NCI-H460 (cell line): ENCODE measurements around the gene IL1RAPL1. TPM values are rescaled to one million over a fixed set of nuclear protein-coding genes. Genes with fewer than 3 reads are reported as not detected.

Experiments
- DNase-seq: peaks from one replicate; pipeline ENCODE4 v3.0.0-alpha.2; 2016; ENCODE audit warnings: low read depth; ENCODE audit errors: extremely low read depth
- polyA plus RNA-seq: library from polyadenylated mRNA; depleted of rRNA; stranded (reverse); fragments of >200 nt; gene quantifications from 2 replicates; pipeline ENCODE4 v1.2.3, GENCODE V29; 2014; cell fraction: nucleus; rRNA removed
- total RNA-seq: library from RNA; depleted of rRNA; stranded (reverse); fragments of >200 nt; shearing (Covaris generic); gene quantifications from 2 replicates; pipeline ENCODE4 v1.2.3, GENCODE V29; 2014; rRNA removed

IL1RAPL1 gene
- total RNA-seq, result not detected in 2 replicates
- not detected in 2 replicates for polyA plus RNA-seq

- no peak for DNase-seq
Observed at GRCh38 chrX:28586981-28587551, at the start of gene IL1RAPL1. IL1RAPL1 (plus strand) TSS chrX:28587446.

- DNase-seq, result no peak
Observed at GRCh38 chrX:28542791-28543190, 44.5 kb upstream of the IL1RAPL1 start.

GRCh38 chrX:28549838-28550237, 37.4 kb upstream of the IL1RAPL1 start:
- DNase-seq, result no peak

GRCh38 chrX:28550331-28550872, 36.8 kb upstream of the IL1RAPL1 start:
- no peak for DNase-seq

GRCh38 chrX:28552322-28552721, 34.9 kb upstream of the IL1RAPL1 start:
- no peak for DNase-seq

- DNase-seq, result no peak
Observed at GRCh38 chrX:28552882-28553829, 34.1 kb upstream of the IL1RAPL1 start.

GRCh38 chrX:28576117-28576516, 11.1 kb upstream of the IL1RAPL1 start:
- no peak for DNase-seq

GRCh38 chrX:28581522-28581921, 5.7 kb upstream of the IL1RAPL1 start:
- DNase-seq, result no peak

GRCh38 chrX:28582511-28582910, 4.7 kb upstream of the IL1RAPL1 start:
- DNase-seq, result no peak

- DNase-seq, result no peak
Observed at GRCh38 chrX:28584025-28584424, 3.2 kb upstream of the IL1RAPL1 start.

GRCh38 chrX:28585767-28586166, 1.5 kb upstream of the IL1RAPL1 start:
- DNase-seq, result no peak

GRCh38 chrX:28586286-28586685, 960 bp upstream of the IL1RAPL1 start:
- DNase-seq, result no peak

- no peak for DNase-seq
Observed at GRCh38 chrX:28589046-28589445, 1.8 kb downstream of the IL1RAPL1 start.

GRCh38 chrX:28590396-28590795, 3.1 kb downstream of the IL1RAPL1 start:
- DNase-seq, result no peak

- no peak for DNase-seq
Observed at GRCh38 chrX:28591542-28591941, 4.3 kb downstream of the IL1RAPL1 start.

- no peak for DNase-seq
Observed at GRCh38 chrX:28595346-28595745, 8.1 kb downstream of the IL1RAPL1 start.

- DNase-seq, result no peak
Observed at GRCh38 chrX:28599957-28600356, 12.7 kb downstream of the IL1RAPL1 start.

- no peak for DNase-seq
Observed at GRCh38 chrX:28609003-28609402, 21.8 kb downstream of the IL1RAPL1 start.

- no peak for DNase-seq
Observed at GRCh38 chrX:28609917-28610613, 22.8 kb downstream of the IL1RAPL1 start.

GRCh38 chrX:28610746-28611145, 23.5 kb downstream of the IL1RAPL1 start:
- DNase-seq, result no peak

- DNase-seq, result no peak
Observed at GRCh38 chrX:28613558-28613957, 26.3 kb downstream of the IL1RAPL1 start.
